ENCODE data around the gene MACROD2.

MACROD2 gene

GRCh38 chr20:15570156-15570555, 1574.8 kb downstream of the MACROD2 start:
- Histone ChIP-seq H3K4me2 (ENCODE audit: low read depth, low read length, poor library complexity, severe bottlenecking) (no peak overlapping the region), H3K27me3 (ENCODE audit: low read length) (no peaks in the 10 kb centered on the region), H3F3A (ENCODE audit: insufficient read depth) (no peaks in the 10 kb centered on the region), H3K4me3 (ENCODE audit: insufficient read depth, low read length, poor library complexity, severe bottlenecking) (no peak overlapping the region), H3K9me3 (ENCODE audit: insufficient read depth, low read length) (no peaks in the 10 kb centered on the region), H3K79me2 (ENCODE audit: insufficient read depth, low read length) (no peaks in the 10 kb centered on the region), H3K9ac (ENCODE audit: low read length) (no peak overlapping the region), H3K36me3 (ENCODE audit: low read length) (no peaks in the 10 kb centered on the region), H4K20me1 (ENCODE audit: low read depth, low read length) (no peaks in the 10 kb centered on the region), H3K9me2 (replicated peaks; ENCODE audit: insufficient read depth, low read length) (no peaks in the 10 kb centered on the region), H2AFZ (ENCODE audit: low read depth, low read length, severe bottlenecking) (no peak overlapping the region), H3K27ac (ENCODE audit: low read depth, low read length) (no peak overlapping the region)
- TF ChIP-seq EZH2phosphoT487 (conservative IDR thresholded peaks at IDR 0.05; ENCODE audit: low read length) (no peak), CTCF (IDR thresholded peaks at IDR 0.05; ENCODE audit: insufficient read depth, low read length, poor library complexity, severe bottlenecking) (no peak)

GRCh38 chr20:15571056-15571455, 1575.7 kb downstream of the MACROD2 start:
- TF ChIP-seq CTCF (IDR thresholded peaks at IDR 0.05; ENCODE audit: insufficient read depth, low read length, poor library complexity, severe bottlenecking), result no peak
- TF ChIP-seq EZH2phosphoT487 (conservative IDR thresholded peaks at IDR 0.05; ENCODE audit: low read length), result no peak
- Histone ChIP-seq H4K20me1 (ENCODE audit: low read depth, low read length) (no peaks in the 10 kb centered on the region), H3K27ac (ENCODE audit: low read depth, low read length) (no peak overlapping the region), H3F3A (ENCODE audit: insufficient read depth) (no peaks in the 10 kb centered on the region), H3K36me3 (ENCODE audit: low read length) (no peaks in the 10 kb centered on the region), H3K4me3 (ENCODE audit: insufficient read depth, low read length, poor library complexity, severe bottlenecking) (no peak overlapping the region), H3K9me2 (replicated peaks; ENCODE audit: insufficient read depth, low read length) (no peaks in the 10 kb centered on the region), H3K4me2 (ENCODE audit: low read depth, low read length, poor library complexity, severe bottlenecking) (no peak overlapping the region), H2AFZ (ENCODE audit: low read depth, low read length, severe bottlenecking) (no peak overlapping the region), H3K79me2 (ENCODE audit: insufficient read depth, low read length) (no peaks in the 10 kb centered on the region), H3K27me3 (ENCODE audit: low read length) (no peaks in the 10 kb centered on the region), H3K9me3 (ENCODE audit: insufficient read depth, low read length) (no peaks in the 10 kb centered on the region), H3K9ac (ENCODE audit: low read length) (no peak overlapping the region)

GRCh38 chr20:15575255-15575654, 1579.9 kb downstream of the MACROD2 start:
- Histone ChIP-seq H3K9me2 (replicated peaks; ENCODE audit: insufficient read depth, low read length) (no peaks in the 10 kb centered on the region), H3K27ac (ENCODE audit: low read depth, low read length) (no peak overlapping the region), H3K4me3 (ENCODE audit: insufficient read depth, low read length, poor library complexity, severe bottlenecking) (no peak overlapping the region), H3K4me2 (ENCODE audit: low read depth, low read length, poor library complexity, severe bottlenecking) (no peak overlapping the region), H3K27me3 (ENCODE audit: low read length) (no peaks in the 10 kb centered on the region), H3K9ac (ENCODE audit: low read length) (no peak overlapping the region), H4K20me1 (ENCODE audit: low read depth, low read length) (no peaks in the 10 kb centered on the region), H2AFZ (ENCODE audit: low read depth, low read length, severe bottlenecking) (no peak overlapping the region), H3F3A (ENCODE audit: insufficient read depth) (no peaks in the 10 kb centered on the region), H3K9me3 (ENCODE audit: insufficient read depth, low read length) (no peaks in the 10 kb centered on the region), H3K36me3 (ENCODE audit: low read length) (no peaks in the 10 kb centered on the region), H3K79me2 (ENCODE audit: insufficient read depth, low read length) (no peaks in the 10 kb centered on the region)
- no peak for TF ChIP-seq CTCF (IDR thresholded peaks at IDR 0.05; ENCODE audit: insufficient read depth, low read length, poor library complexity, severe bottlenecking)
- no peak for TF ChIP-seq EZH2phosphoT487 (conservative IDR thresholded peaks at IDR 0.05; ENCODE audit: low read length)
